Measurements from ENCODE around the gene HACL1.
"Not testable (repeated sequence)": the region's sequence is repeated elsewhere in the genome, so short reads cannot be mapped to it uniquely, and the experiment has no call there.

HACL1 gene

GRCh38 chr3:15623535-15624440 lies 22.4 kb upstream of the HACL1 start:
- Histone ChIP-seq H3K27me3 (ENCODE audit: control insufficient read depth, insufficient read depth, low read length) (no peaks in the 10 kb centered on the region), H3K4me1 (ENCODE audit: control insufficient read depth, insufficient read depth, low read length) (no peaks in the 10 kb centered on the region), H3K9me3 (replicated peaks; ENCODE audit: low read length) (peaks cover 6% of the 10 kb centered on the region), H3K4me2 (ENCODE audit: low read length) (no peak overlapping the region), H3K36me3 (ENCODE audit: insufficient read depth, low read length) (no peaks in the 10 kb centered on the region), H3K9ac (ENCODE audit: low read depth, low read length) (no peak overlapping the region), H3K4me3 (ENCODE audit: low read length) (no peak overlapping the region)

- H3K4me2 ChIP-seq (ENCODE audit: low read length); H3K4me3 ChIP-seq (ENCODE audit: low read length); H3K9me3 ChIP-seq (replicated peaks; ENCODE audit: low read length); H3K36me3 ChIP-seq (ENCODE audit: insufficient read depth, low read length); H3K27me3 ChIP-seq (ENCODE audit: control insufficient read depth, insufficient read depth, low read length); H3K9ac ChIP-seq (ENCODE audit: low read depth, low read length); H3K4me1 ChIP-seq (ENCODE audit: control insufficient read depth, insufficient read depth, low read length): not testable (repeated sequence)
Measured at GRCh38 chr3:15619659-15620464, 18.5 kb upstream of the HACL1 start.

GRCh38 chr3:15616053-15616452 lies 14.7 kb upstream of the HACL1 start:
- peaks cover 6% of the 10 kb centered on the region for H3K9me3 ChIP-seq (replicated peaks; ENCODE audit: low read length)
- H3K27me3 ChIP-seq (ENCODE audit: control insufficient read depth, insufficient read depth, low read length), result no peaks in the 10 kb centered on the region
- H3K4me2 ChIP-seq (ENCODE audit: low read length), result no peak overlapping the region
- no peaks in the 10 kb centered on the region for H3K36me3 ChIP-seq (ENCODE audit: insufficient read depth, low read length)
- peaks cover 5% of the 10 kb centered on the region for H3K4me1 ChIP-seq (ENCODE audit: control insufficient read depth, insufficient read depth, low read length)
- no peak overlapping the region for H3K4me3 ChIP-seq (ENCODE audit: low read length)
- no peak overlapping the region for H3K9ac ChIP-seq (ENCODE audit: low read depth, low read length)

GRCh38 chr3:15614958-15615357 lies 13.6 kb upstream of the HACL1 start:
- H3K4me3 ChIP-seq (ENCODE audit: low read length), result no peak overlapping the region
- no peak overlapping the region for H3K9ac ChIP-seq (ENCODE audit: low read depth, low read length)
- H3K27me3 ChIP-seq (ENCODE audit: control insufficient read depth, insufficient read depth, low read length), result no peaks in the 10 kb centered on the region
- peaks cover 4% of the 10 kb centered on the region for H3K9me3 ChIP-seq (replicated peaks; ENCODE audit: low read length)
- H3K36me3 ChIP-seq (ENCODE audit: insufficient read depth, low read length), result no peaks in the 10 kb centered on the region
- H3K4me2 ChIP-seq (ENCODE audit: low read length), result no peak overlapping the region
- H3K4me1 ChIP-seq (ENCODE audit: control insufficient read depth, insufficient read depth, low read length), result peaks cover 5% of the 10 kb centered on the region

GRCh38 chr3:15612001-15612400 lies 10.6 kb upstream of the HACL1 start:
- H3K4me3 ChIP-seq (ENCODE audit: low read length), result no peak overlapping the region
- H3K9ac ChIP-seq (ENCODE audit: low read depth, low read length), result no peak overlapping the region

GRCh38 chr3:15611018-15611417 lies 9.6 kb upstream of the HACL1 start:
- Histone ChIP-seq H3K9me3 (replicated peaks; ENCODE audit: low read length) (no peaks in the 10 kb centered on the region), H3K4me3 (ENCODE audit: low read length) (no peak overlapping the region), H3K36me3 (ENCODE audit: insufficient read depth, low read length) (no peaks in the 10 kb centered on the region), H3K4me1 (ENCODE audit: control insufficient read depth, insufficient read depth, low read length) (no peaks in the 10 kb centered on the region), H3K9ac (ENCODE audit: low read depth, low read length) (no peak overlapping the region), H3K4me2 (ENCODE audit: low read length) (no peak overlapping the region), H3K27me3 (ENCODE audit: control insufficient read depth, insufficient read depth, low read length) (no peaks in the 10 kb centered on the region)

More at GRCh38 chr3:15612001-15612400, 10.6 kb upstream of the HACL1 start:
- peaks cover 5% of the 10 kb centered on the region for H3K4me1 ChIP-seq (ENCODE audit: control insufficient read depth, insufficient read depth, low read length)
- H3K9me3 ChIP-seq (replicated peaks; ENCODE audit: low read length), result no peaks in the 10 kb centered on the region
- H3K36me3 ChIP-seq (ENCODE audit: insufficient read depth, low read length), result no peaks in the 10 kb centered on the region
- no peak overlapping the region for H3K4me2 ChIP-seq (ENCODE audit: low read length)
- H3K27me3 ChIP-seq (ENCODE audit: control insufficient read depth, insufficient read depth, low read length), result no peaks in the 10 kb centered on the region

- H3K27me3 ChIP-seq (ENCODE audit: control insufficient read depth, insufficient read depth, low read length), result no peaks in the 10 kb centered on the region
- no peaks in the 10 kb centered on the region for H3K4me1 ChIP-seq (ENCODE audit: control insufficient read depth, insufficient read depth, low read length)
- no peak overlapping the region for H3K4me2 ChIP-seq (ENCODE audit: low read length)
- no peak overlapping the region for H3K9ac ChIP-seq (ENCODE audit: low read depth, low read length)
- H3K9me3 ChIP-seq (replicated peaks; ENCODE audit: low read length), result no peaks in the 10 kb centered on the region
- H3K36me3 ChIP-seq (ENCODE audit: insufficient read depth, low read length), result no peaks in the 10 kb centered on the region
- H3K4me3 ChIP-seq (ENCODE audit: low read length), result no peak overlapping the region
Measured at GRCh38 chr3:15610082-15610759, 8.9 kb upstream of the HACL1 start.

- H3K4me1 ChIP-seq (ENCODE audit: control insufficient read depth, insufficient read depth, low read length), result peaks cover 4% of the 10 kb centered on the region
- H3K4me3 ChIP-seq (ENCODE audit: low read length), result no peak overlapping the region
- no peaks in the 10 kb centered on the region for H3K36me3 ChIP-seq (ENCODE audit: insufficient read depth, low read length)
Measured at GRCh38 chr3:15606434-15606891, 5.1 kb upstream of the HACL1 start.

GRCh38 chr3:15604584-15604983 lies 3.2 kb upstream of the HACL1 start:
- not testable (repeated sequence) for H3K9ac ChIP-seq (ENCODE audit: low read depth, low read length); H3K9me3 ChIP-seq (replicated peaks; ENCODE audit: low read length); H3K36me3 ChIP-seq (ENCODE audit: insufficient read depth, low read length); H3K4me3 ChIP-seq (ENCODE audit: low read length); H3K27me3 ChIP-seq (ENCODE audit: control insufficient read depth, insufficient read depth, low read length); H3K4me2 ChIP-seq (ENCODE audit: low read length)
- peaks cover 11% of the 10 kb centered on the region for H3K4me1 ChIP-seq (ENCODE audit: control insufficient read depth, insufficient read depth, low read length)

More at GRCh38 chr3:15606434-15606891, 5.1 kb upstream of the HACL1 start:
- Histone ChIP-seq H3K9me3 (replicated peaks; ENCODE audit: low read length) (no peaks in the 10 kb centered on the region), H3K27me3 (ENCODE audit: control insufficient read depth, insufficient read depth, low read length) (no peaks in the 10 kb centered on the region), H3K9ac (ENCODE audit: low read depth, low read length) (no peak overlapping the region), H3K4me2 (ENCODE audit: low read length) (no peak overlapping the region)

GRCh38 chr3:15602816-15603215 lies 1.4 kb upstream of the HACL1 start:
- Histone ChIP-seq H3K36me3 (ENCODE audit: insufficient read depth, low read length) (peaks cover 10% of the 10 kb centered on the region), H3K4me2 (ENCODE audit: low read length) (peak overlapping the region; percentile 95), H3K4me3 (ENCODE audit: low read length) (peak overlapping the region; percentile 89), H3K9ac (ENCODE audit: low read depth, low read length) (peak overlapping the region; percentile 90), H3K4me1 (ENCODE audit: control insufficient read depth, insufficient read depth, low read length) (peaks cover 11% of the 10 kb centered on the region)
- H3K27me3 ChIP-seq (ENCODE audit: control insufficient read depth, insufficient read depth, low read length); H3K9me3 ChIP-seq (replicated peaks; ENCODE audit: low read length): not testable (repeated sequence)

GRCh38 chr3:15602146-15602536 lies 772 bp upstream of the HACL1 start:
- Histone ChIP-seq H3K4me2 (ENCODE audit: low read length) (peak overlapping the region; percentile 95), H3K9ac (ENCODE audit: low read depth, low read length) (peak overlapping the region; percentile 90), H3K9me3 (replicated peaks; ENCODE audit: low read length) (no peaks in the 10 kb centered on the region), H3K4me1 (ENCODE audit: control insufficient read depth, insufficient read depth, low read length) (peaks cover 11% of the 10 kb centered on the region), H3K4me3 (ENCODE audit: low read length) (peak overlapping the region; percentile 89), H3K36me3 (ENCODE audit: insufficient read depth, low read length) (peaks cover 13% of the 10 kb centered on the region), H3K27me3 (ENCODE audit: control insufficient read depth, insufficient read depth, low read length) (no peaks in the 10 kb centered on the region)

Measured in skeletal muscle satellite cell (primary cell).